ENCODE results near the gene FBXL13.

Gene FBXL13

DNA sequence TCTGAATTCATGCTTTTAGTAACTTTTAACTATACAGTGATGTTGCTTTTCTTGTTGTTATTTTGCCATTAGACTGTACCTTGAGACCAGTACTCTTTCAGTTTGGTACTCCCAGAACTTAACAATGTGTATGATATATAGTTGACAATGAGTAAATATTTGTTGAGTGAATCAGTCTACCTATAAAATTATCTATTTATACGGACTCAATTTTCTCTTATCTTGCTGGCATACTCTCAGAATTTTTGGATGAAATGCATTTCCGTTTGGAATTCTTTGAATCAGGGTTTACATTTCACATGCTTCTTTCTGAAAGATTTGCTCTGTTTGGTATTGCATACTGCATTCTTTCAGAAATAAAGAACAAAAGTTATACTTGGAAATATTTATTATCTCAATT, 209.6 kb downstream of the FBXL13 start:
- H3K36me3 ChIP-seq (ENCODE audit: insufficient read depth, low read length) = no peaks in the 10 kb centered on the region
- no peak overlapping the region for H3K27ac ChIP-seq (ENCODE audit: low read depth, low read length)
- no peaks in the 10 kb centered on the region for H3K27me3 ChIP-seq (ENCODE audit: control insufficient read depth in 1 of 2, insufficient read depth in 2 of 2, low read length in 2 of 2)
- peaks cover 4% of the 10 kb centered on the region for H3K4me1 ChIP-seq (ENCODE audit: insufficient read depth, low read length)
- H3K4me3 ChIP-seq (ENCODE audit: low read depth in 1 of 2, low read length in 2 of 2) = no peak overlapping the region
- H3K9ac ChIP-seq (ENCODE audit: low read length) = no peak overlapping the region
- H3K9me3 ChIP-seq (ENCODE audit: low read length) = no peaks in the 10 kb centered on the region

DNA sequence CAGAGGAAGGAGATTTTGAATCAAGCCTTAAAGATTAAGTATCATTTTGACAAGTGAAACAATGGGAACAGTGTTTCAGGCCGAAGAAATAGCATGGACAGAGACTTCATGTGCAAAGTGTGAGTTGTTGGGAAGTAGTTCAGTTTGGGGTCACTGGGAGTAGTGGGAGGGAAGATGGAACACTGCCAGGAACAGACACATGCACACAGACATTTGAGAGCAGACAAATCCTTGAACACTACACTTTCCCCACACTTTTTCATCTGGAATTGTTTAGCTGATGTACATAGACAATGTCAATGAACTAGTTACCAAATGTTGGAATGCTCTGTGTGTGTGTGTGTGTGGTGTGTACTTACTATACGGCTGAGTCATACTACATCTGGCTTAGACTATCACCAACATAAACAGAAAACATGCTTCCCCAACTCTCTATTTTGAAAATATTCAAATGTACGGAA, 214.2 kb downstream of the FBXL13 start:
- Histone ChIP-seq H3K9me3 (ENCODE audit: low read length) (no peaks in the 10 kb centered on the region), H3K27ac (ENCODE audit: low read depth, low read length) (no peak overlapping the region), H3K9ac (ENCODE audit: low read length) (no peak overlapping the region), H3K4me1 (ENCODE audit: insufficient read depth, low read length) (peaks cover 19% of the 10 kb centered on the region), H3K27me3 (ENCODE audit: control insufficient read depth in 1 of 2, insufficient read depth in 2 of 2, low read length in 2 of 2) (no peaks in the 10 kb centered on the region), H3K36me3 (ENCODE audit: insufficient read depth, low read length) (no peaks in the 10 kb centered on the region), H3K4me3 (ENCODE audit: low read depth in 1 of 2, low read length in 2 of 2) (no peak overlapping the region)

DNA sequence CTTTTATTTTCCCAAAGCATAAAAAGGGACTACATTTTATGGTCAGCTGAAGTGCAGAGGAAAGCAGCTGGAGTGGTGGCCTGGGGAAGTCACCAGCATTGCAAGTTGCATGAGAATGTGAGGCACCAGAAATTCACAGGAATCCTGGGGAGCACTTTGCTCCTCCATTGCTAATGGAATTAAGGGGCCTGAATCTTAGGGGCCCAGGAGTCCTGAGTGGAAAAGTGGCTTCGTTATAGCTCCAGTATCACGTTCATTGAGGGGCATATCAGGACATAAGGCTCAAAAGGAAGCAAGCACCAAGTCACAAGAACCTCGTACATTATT, 214.8 kb downstream of the FBXL13 start:
- no peaks in the 10 kb centered on the region for H3K36me3 ChIP-seq (ENCODE audit: insufficient read depth, low read length)
- H3K27ac ChIP-seq (ENCODE audit: low read depth, low read length) = no peak overlapping the region
- H3K9ac ChIP-seq (ENCODE audit: low read length) = no peak overlapping the region
- no peaks in the 10 kb centered on the region for H3K9me3 ChIP-seq (ENCODE audit: low read length)
- no peak overlapping the region for H3K4me3 ChIP-seq (ENCODE audit: low read depth in 1 of 2, low read length in 2 of 2)
- peaks cover 19% of the 10 kb centered on the region for H3K4me1 ChIP-seq (ENCODE audit: insufficient read depth, low read length)
- H3K27me3 ChIP-seq (ENCODE audit: control insufficient read depth in 1 of 2, insufficient read depth in 2 of 2, low read length in 2 of 2) = no peaks in the 10 kb centered on the region

- Histone ChIP-seq H3K4me3 (ENCODE audit: low read depth in 1 of 2, low read length in 2 of 2) (no peak overlapping the region), H3K4me1 (ENCODE audit: insufficient read depth, low read length) (peaks cover 19% of the 10 kb centered on the region), H3K9me3 (ENCODE audit: low read length) (no peaks in the 10 kb centered on the region), H3K9ac (ENCODE audit: low read length) (no peak overlapping the region), H3K36me3 (ENCODE audit: insufficient read depth, low read length) (no peaks in the 10 kb centered on the region), H3K27me3 (ENCODE audit: control insufficient read depth in 1 of 2, insufficient read depth in 2 of 2, low read length in 2 of 2) (no peaks in the 10 kb centered on the region), H3K27ac (ENCODE audit: low read depth, low read length) (no peak overlapping the region)
These were observed 215.4 kb downstream of the FBXL13 start for GRCh38 chr7:102859084-102859798.

DNA sequence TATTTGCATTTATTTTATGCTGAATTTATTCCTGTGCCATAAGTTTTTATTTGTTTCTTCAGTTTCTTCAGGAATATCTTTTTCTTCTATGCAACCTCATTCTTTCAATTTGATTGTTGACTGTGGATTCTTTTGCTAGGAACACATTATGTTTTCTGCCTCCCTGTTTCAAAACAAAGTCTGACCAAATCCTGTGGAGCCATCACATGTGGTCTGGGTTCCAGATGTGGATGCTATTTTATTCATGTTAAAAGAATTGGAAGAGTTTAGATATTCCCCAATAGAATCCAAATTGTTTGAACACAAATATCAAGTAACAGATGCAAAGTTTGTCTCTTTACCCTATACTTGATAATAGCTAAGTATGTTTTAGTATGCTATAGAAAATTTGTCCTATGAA, 218.6 kb downstream of the FBXL13 start:
- no peak overlapping the region for H3K4me3 ChIP-seq (ENCODE audit: low read depth in 1 of 2, low read length in 2 of 2)
- H3K4me1 ChIP-seq (ENCODE audit: insufficient read depth, low read length) = peaks cover 19% of the 10 kb centered on the region
- H3K9ac ChIP-seq (ENCODE audit: low read length) = no peak overlapping the region

GRCh38 chr7:102849538-102849937, 225.1 kb downstream of the FBXL13 start:
- H3K4me1 ChIP-seq (ENCODE audit: insufficient read depth, low read length) = no peaks in the 10 kb centered on the region
- H3K4me3 ChIP-seq (ENCODE audit: low read depth in 1 of 2, low read length in 2 of 2) = no peak overlapping the region
- H3K9me3 ChIP-seq (ENCODE audit: low read length) = no peaks in the 10 kb centered on the region
- H3K9ac ChIP-seq (ENCODE audit: low read length) = no peak overlapping the region
- no peaks in the 10 kb centered on the region for H3K27me3 ChIP-seq (ENCODE audit: control insufficient read depth in 1 of 2, insufficient read depth in 2 of 2, low read length in 2 of 2)
- no peak overlapping the region for H3K27ac ChIP-seq (ENCODE audit: low read depth, low read length)
- no peaks in the 10 kb centered on the region for H3K36me3 ChIP-seq (ENCODE audit: insufficient read depth, low read length)

More for the DNA sequence above, 218.6 kb downstream of the FBXL13 start:
- Histone ChIP-seq H3K36me3 (ENCODE audit: insufficient read depth, low read length) (no peaks in the 10 kb centered on the region), H3K27ac (ENCODE audit: low read depth, low read length) (no peak overlapping the region), H3K9me3 (ENCODE audit: low read length) (no peaks in the 10 kb centered on the region), H3K27me3 (ENCODE audit: control insufficient read depth in 1 of 2, insufficient read depth in 2 of 2, low read length in 2 of 2) (no peaks in the 10 kb centered on the region)

DNA sequence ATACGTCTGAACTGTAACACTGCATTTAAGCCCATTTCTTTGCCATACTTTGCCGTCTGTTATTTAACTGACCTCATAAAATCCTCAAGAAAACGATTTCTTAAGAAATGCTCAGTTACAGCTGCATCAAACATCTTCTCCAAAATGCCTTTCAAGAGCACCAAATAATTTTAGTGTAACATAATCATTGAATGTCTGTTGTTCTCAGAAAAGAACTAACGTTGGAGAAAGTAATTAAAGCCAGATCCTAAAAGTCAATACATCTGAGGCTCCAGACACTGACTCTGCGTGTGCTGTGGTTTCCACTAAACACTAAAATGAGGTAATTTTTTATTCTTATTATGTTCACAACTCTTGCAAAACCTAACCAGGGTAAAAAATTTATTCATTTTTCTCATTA, 225.5 kb downstream of the FBXL13 start:
- Histone ChIP-seq H3K9me3 (ENCODE audit: low read length) (no peaks in the 10 kb centered on the region), H3K27ac (ENCODE audit: low read depth, low read length) (no peak overlapping the region), H3K36me3 (ENCODE audit: insufficient read depth, low read length) (no peaks in the 10 kb centered on the region), H3K27me3 (ENCODE audit: control insufficient read depth in 1 of 2, insufficient read depth in 2 of 2, low read length in 2 of 2) (no peaks in the 10 kb centered on the region), H3K9ac (ENCODE audit: low read length) (no peak overlapping the region), H3K4me1 (ENCODE audit: insufficient read depth, low read length) (no peaks in the 10 kb centered on the region), H3K4me3 (ENCODE audit: low read depth in 1 of 2, low read length in 2 of 2) (no peak overlapping the region)

DNA sequence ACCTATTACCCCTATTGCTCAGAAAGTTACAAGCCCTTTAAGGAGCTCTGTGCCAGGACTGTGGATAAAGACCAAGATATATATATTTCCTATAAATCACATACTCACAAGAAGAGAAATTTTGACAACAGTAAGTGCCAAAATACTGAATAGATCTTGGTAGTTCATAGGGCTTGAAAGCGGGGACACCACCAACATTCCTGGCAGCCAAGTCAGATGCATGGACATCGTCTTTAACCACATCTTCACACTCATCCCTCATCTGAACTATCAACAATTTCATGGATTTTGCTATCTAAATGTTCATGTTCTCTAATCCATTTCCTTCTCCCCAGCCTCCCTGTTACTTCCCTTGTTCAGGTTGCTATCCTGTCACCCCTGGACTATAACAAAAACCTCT, 229.2 kb downstream of the FBXL13 start:
- no peaks in the 10 kb centered on the region for H3K36me3 ChIP-seq (ENCODE audit: insufficient read depth, low read length)
- no peak overlapping the region for H3K4me3 ChIP-seq (ENCODE audit: low read depth in 1 of 2, low read length in 2 of 2)
- no peak overlapping the region for H3K27ac ChIP-seq (ENCODE audit: low read depth, low read length)
- H3K27me3 ChIP-seq (ENCODE audit: control insufficient read depth in 1 of 2, insufficient read depth in 2 of 2, low read length in 2 of 2) = no peaks in the 10 kb centered on the region
- H3K9ac ChIP-seq (ENCODE audit: low read length) = no peak overlapping the region
- no peaks in the 10 kb centered on the region for H3K4me1 ChIP-seq (ENCODE audit: insufficient read depth, low read length)
- no peaks in the 10 kb centered on the region for H3K9me3 ChIP-seq (ENCODE audit: low read length)

- Histone ChIP-seq H3K9me3 (ENCODE audit: low read length) (no peaks in the 10 kb centered on the region), H3K27me3 (ENCODE audit: control insufficient read depth in 1 of 2, insufficient read depth in 2 of 2, low read length in 2 of 2) (no peaks in the 10 kb centered on the region), H3K4me1 (ENCODE audit: insufficient read depth, low read length) (no peaks in the 10 kb centered on the region), H3K36me3 (ENCODE audit: insufficient read depth, low read length) (no peaks in the 10 kb centered on the region), H3K9ac (ENCODE audit: low read length) (no peak overlapping the region), H3K27ac (ENCODE audit: low read depth, low read length) (no peak overlapping the region), H3K4me3 (ENCODE audit: low read depth in 1 of 2, low read length in 2 of 2) (no peak overlapping the region)
These were observed 230.7 kb downstream of the FBXL13 start for GRCh38 chr7:102843850-102844249.

DNA sequence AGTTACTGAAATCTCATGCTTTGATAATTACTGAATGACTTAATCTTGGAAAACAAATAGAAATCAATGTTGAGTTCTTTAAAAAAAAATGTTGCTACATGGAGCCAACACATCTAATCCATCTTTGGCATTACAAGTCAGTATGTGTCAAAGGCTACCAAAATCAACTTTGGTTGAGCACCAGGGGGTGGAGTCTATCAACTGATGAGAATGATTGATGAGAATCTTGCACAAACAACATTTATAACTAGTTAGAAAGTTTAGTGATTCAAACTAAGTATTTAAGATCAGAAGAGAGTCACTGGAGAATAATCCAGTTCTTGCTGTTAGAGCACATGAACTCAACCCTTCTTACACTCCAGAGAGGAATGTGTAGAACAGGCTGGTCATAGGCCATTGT, 232.3 kb downstream of the FBXL13 start:
- Histone ChIP-seq H3K9me3 (ENCODE audit: low read length) (no peaks in the 10 kb centered on the region), H3K36me3 (ENCODE audit: insufficient read depth, low read length) (no peaks in the 10 kb centered on the region), H3K9ac (ENCODE audit: low read length) (no peak overlapping the region), H3K27ac (ENCODE audit: low read depth, low read length) (no peak overlapping the region), H3K4me1 (ENCODE audit: insufficient read depth, low read length) (no peaks in the 10 kb centered on the region), H3K27me3 (ENCODE audit: control insufficient read depth in 1 of 2, insufficient read depth in 2 of 2, low read length in 2 of 2) (no peaks in the 10 kb centered on the region), H3K4me3 (ENCODE audit: low read depth in 1 of 2, low read length in 2 of 2) (no peak overlapping the region)

DNA sequence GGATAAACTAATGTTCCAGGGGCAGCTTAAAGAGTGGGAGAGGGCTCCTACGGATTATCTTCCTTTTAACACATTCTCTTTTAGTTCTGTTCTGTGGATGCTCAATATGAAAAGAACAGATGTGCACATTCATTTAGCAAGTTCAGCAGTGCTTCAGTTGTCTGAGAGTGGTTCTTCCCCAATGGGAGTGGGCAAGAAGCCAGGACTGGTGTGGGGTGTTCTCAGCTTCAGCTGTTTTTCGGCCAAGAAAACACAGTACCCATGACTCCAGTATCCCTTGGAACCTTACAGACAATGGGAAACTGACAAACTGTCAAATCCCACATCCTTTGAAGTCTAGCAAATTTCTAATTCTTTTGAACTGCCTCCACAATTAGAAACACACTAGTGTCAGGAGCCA, 233.3 kb downstream of the FBXL13 start:
- Histone ChIP-seq H3K4me3 (ENCODE audit: low read depth in 1 of 2, low read length in 2 of 2) (no peak overlapping the region), H3K36me3 (ENCODE audit: insufficient read depth, low read length) (no peaks in the 10 kb centered on the region), H3K27me3 (ENCODE audit: control insufficient read depth in 1 of 2, insufficient read depth in 2 of 2, low read length in 2 of 2) (no peaks in the 10 kb centered on the region), H3K27ac (ENCODE audit: low read depth, low read length) (no peak overlapping the region), H3K9me3 (ENCODE audit: low read length) (no peaks in the 10 kb centered on the region), H3K4me1 (ENCODE audit: insufficient read depth, low read length) (no peaks in the 10 kb centered on the region), H3K9ac (ENCODE audit: low read length) (no peak overlapping the region)

GRCh38 chr7:102840404-102840803, 234.2 kb downstream of the FBXL13 start:
- no peaks in the 10 kb centered on the region for H3K4me1 ChIP-seq (ENCODE audit: insufficient read depth, low read length)
- no peaks in the 10 kb centered on the region for H3K27me3 ChIP-seq (ENCODE audit: control insufficient read depth in 1 of 2, insufficient read depth in 2 of 2, low read length in 2 of 2)
- no peak overlapping the region for H3K4me3 ChIP-seq (ENCODE audit: low read depth in 1 of 2, low read length in 2 of 2)
- H3K36me3 ChIP-seq (ENCODE audit: insufficient read depth, low read length) = no peaks in the 10 kb centered on the region
- H3K9ac ChIP-seq (ENCODE audit: low read length) = no peak overlapping the region
- H3K9me3 ChIP-seq (ENCODE audit: low read length) = no peaks in the 10 kb centered on the region
- H3K27ac ChIP-seq (ENCODE audit: low read depth, low read length) = no peak overlapping the region

Data from muscle layer of colon (tissue), 2 donors.